Measurements from ENCODE around the gene SRSF12. TPM values are rescaled to one million over a fixed set of nuclear protein-coding genes. Genes with fewer than 3 reads are reported as not detected.

Gene SRSF12
- total and polyA plus RNA-seq, 9 of the 15 experiments (the other 6 are each of a cell fraction or from before 2014, with no cell fraction given): not detected

- TF ChIP-seq, protein P1, sequence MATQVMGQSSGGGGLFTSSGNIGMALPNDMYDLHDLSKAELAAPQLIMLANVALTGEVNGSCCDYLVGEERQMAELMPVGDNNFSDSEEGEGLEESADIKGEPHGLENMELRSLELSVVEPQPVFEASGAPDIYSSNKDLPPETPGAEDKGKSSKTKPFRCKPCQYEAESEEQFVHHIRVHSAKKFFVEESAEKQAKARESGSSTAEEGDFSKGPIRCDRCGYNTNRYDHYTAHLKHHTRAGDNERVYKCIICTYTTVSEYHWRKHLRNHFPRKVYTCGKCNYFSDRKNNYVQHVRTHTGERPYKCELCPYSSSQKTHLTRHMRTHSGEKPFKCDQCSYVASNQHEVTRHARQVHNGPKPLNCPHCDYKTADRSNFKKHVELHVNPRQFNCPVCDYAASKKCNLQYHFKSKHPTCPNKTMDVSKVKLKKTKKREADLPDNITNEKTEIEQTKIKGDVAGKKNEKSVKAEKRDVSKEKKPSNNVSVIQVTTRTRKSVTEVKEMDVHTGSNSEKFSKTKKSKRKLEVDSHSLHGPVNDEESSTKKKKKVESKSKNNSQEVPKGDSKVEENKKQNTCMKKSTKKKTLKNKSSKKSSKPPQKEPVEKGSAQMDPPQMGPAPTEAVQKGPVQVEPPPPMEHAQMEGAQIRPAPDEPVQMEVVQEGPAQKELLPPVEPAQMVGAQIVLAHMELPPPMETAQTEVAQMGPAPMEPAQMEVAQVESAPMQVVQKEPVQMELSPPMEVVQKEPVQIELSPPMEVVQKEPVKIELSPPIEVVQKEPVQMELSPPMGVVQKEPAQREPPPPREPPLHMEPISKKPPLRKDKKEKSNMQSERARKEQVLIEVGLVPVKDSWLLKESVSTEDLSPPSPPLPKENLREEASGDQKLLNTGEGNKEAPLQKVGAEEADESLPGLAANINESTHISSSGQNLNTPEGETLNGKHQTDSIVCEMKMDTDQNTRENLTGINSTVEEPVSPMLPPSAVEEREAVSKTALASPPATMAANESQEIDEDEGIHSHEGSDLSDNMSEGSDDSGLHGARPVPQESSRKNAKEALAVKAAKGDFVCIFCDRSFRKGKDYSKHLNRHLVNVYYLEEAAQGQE (IDR thresholded peaks at IDR 0.05; ENCODE audit: borderline replicate concordance): no peak
- TF ChIP-seq, protein P1 (CRISPR knock-in tag; IDR thresholded peaks at IDR 0.05; ENCODE audit: low read depth): no peak
- no peak for TF ChIP-seq HDAC3 (IDR thresholded peaks at IDR 0.05; ENCODE audit: borderline replicate concordance, partially characterized antibody)
- TF ChIP-seq, protein P2, sequence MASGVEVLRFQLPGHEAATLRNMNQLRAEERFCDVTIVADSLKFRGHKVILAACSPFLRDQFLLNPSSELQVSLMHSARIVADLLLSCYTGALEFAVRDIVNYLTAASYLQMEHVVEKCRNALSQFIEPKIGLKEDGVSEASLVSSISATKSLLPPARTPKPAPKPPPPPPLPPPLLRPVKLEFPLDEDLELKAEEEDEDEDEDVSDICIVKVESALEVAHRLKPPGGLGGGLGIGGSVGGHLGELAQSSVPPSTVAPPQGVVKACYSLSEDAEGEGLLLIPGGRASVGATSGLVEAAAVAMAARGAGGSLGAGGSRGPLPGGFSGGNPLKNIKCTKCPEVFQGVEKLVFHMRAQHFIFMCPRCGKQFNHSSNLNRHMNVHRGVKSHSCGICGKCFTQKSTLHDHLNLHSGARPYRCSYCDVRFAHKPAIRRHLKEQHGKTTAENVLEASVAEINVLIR (CRISPR knock-in tag; IDR thresholded peaks at IDR 0.05): peak; percentile 75
- TF ChIP-seq NCOA4 (IDR thresholded peaks at IDR 0.05; ENCODE audit: partially characterized antibody): no peak
- no peak for TF ChIP-seq E2F1 (CRISPR knock-in tag; IDR thresholded peaks at IDR 0.05)
- peak; percentile 99 for TF ChIP-seq PHF21A (IDR thresholded peaks at IDR 0.05; ENCODE audit: borderline replicate concordance, low read depth)
- peak; percentile 65; the same call in 1 of the 2 replicates for TF ChIP-seq MBD2 (IDR thresholded peaks at IDR 0.05; ENCODE audit: borderline replicate concordance, low read depth)
- TF ChIP-seq ZFP30 (CRISPR knock-in tag; IDR thresholded peaks at IDR 0.05; ENCODE audit: borderline replicate concordance): no peak
- TF ChIP-seq POLR2AphosphoS2 (IDR thresholded peaks at IDR 0.05; ENCODE audit: low read length): peak; percentile 70; the same call in 1 of the 2 replicates
- TF ChIP-seq, protein P3, sequence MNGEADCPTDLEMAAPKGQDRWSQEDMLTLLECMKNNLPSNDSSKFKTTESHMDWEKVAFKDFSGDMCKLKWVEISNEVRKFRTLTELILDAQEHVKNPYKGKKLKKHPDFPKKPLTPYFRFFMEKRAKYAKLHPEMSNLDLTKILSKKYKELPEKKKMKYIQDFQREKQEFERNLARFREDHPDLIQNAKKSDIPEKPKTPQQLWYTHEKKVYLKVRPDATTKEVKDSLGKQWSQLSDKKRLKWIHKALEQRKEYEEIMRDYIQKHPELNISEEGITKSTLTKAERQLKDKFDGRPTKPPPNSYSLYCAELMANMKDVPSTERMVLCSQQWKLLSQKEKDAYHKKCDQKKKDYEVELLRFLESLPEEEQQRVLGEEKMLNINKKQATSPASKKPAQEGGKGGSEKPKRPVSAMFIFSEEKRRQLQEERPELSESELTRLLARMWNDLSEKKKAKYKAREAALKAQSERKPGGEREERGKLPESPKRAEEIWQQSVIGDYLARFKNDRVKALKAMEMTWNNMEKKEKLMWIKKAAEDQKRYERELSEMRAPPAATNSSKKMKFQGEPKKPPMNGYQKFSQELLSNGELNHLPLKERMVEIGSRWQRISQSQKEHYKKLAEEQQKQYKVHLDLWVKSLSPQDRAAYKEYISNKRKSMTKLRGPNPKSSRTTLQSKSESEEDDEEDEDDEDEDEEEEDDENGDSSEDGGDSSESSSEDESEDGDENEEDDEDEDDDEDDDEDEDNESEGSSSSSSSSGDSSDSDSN (IDR thresholded peaks at IDR 0.05; ENCODE audit: borderline replicate concordance in 1 of 2, low read depth in 2 of 2, low read length in 2 of 2): 0 out of 4 replicates have a peak, but pooled peaks of 1 of the 2 experiments have one; percentile 65
- peak; percentile 82 for TF ChIP-seq HMGN3 (IDR thresholded peaks at IDR 0.05; ENCODE audit: borderline replicate concordance, extremely low read depth, insufficient read length, low read depth, low read length)
- no peak for TF ChIP-seq ZFP1 (CRISPR knock-in tag; IDR thresholded peaks at IDR 0.05)
These were observed 36.2 kb downstream of the SRSF12 start (continued) for GRCh38 chr6:89081423-89082322.

Measured in K562 (cell line).